Pulmonary artery endothelial cell (primary cell): ENCODE measurements around the gene SERTAD1. TPM values are rescaled to one million over a fixed set of nuclear protein-coding genes. Genes with fewer than 3 reads are reported as not detected.
"Not testable (repeated sequence)": the region's sequence is repeated elsewhere in the genome, so short reads cannot be mapped to it uniquely, and the experiment has no call there.

Source experiments
- DNase-seq: peaks from one replicate; pipeline ENCODE4 v3.0.0-alpha.2; 2011; ENCODE audit warnings: low read depth, low spot score
- total RNA-seq: library from RNA; depleted of rRNA; stranded (reverse); fragments of >200 nt; gene quantifications from 2 replicates; pipeline ENCODE4 v1.2.3, GENCODE V29; 2014

The SERTAD1 gene
- total RNA-seq, 1 donor from 2014 or later, result 18.8 TPM

- DNase-seq, result no peak
Measured at GRCh38 chr19:40452016-40452415, 26.2 kb upstream of the SERTAD1 start.

- DNase-seq, result no peak
Measured at GRCh38 chr19:40450664-40451063, 24.9 kb upstream of the SERTAD1 start.

GRCh38 chr19:40449506-40449905 is 23.7 kb upstream of the SERTAD1 start:
- DNase-seq, result no peak

GRCh38 chr19:40446263-40446784 is 20.5 kb upstream of the SERTAD1 start:
- no peak for DNase-seq

- DNase-seq, result no peak
Measured at GRCh38 chr19:40445780-40446262, 20.0 kb upstream of the SERTAD1 start.

GRCh38 chr19:40444825-40445312 is 19.1 kb upstream of the SERTAD1 start:
- no peak for DNase-seq

- peak; percentile 82 for DNase-seq
Measured at GRCh38 chr19:40444000-40444824, 18.4 kb upstream of the SERTAD1 start, which contains the start of gene SERTAD3. Gene SERTAD3, minus strand, starts transcription at chr19:40444335. Its CDS starts 2,255 bp downstream, at chr19:40442080.

GRCh38 chr19:40443131-40443999 is 17.6 kb upstream of the SERTAD1 start:
- peak; percentile 98 for DNase-seq

GRCh38 chr19:40442328-40443130 is 16.7 kb upstream of the SERTAD1 start:
- no peak for DNase-seq

- DNase-seq, result no peak
Measured at GRCh38 chr19:40441719-40442253, 16.0 kb upstream of the SERTAD1 start.

GRCh38 chr19:40438284-40438683 is 12.5 kb upstream of the SERTAD1 start:
- no peak for DNase-seq

- peak; percentile 67 for DNase-seq
Measured at GRCh38 chr19:40433391-40434216, 7.8 kb upstream of the SERTAD1 start.

GRCh38 chr19:40432760-40433159 is 7.0 kb upstream of the SERTAD1 start:
- DNase-seq, result not testable (repeated sequence)

GRCh38 chr19:40431698-40432097 is 5.9 kb upstream of the SERTAD1 start:
- DNase-seq, result no peak

GRCh38 chr19:40430242-40430641 is 4.5 kb upstream of the SERTAD1 start:
- not testable (repeated sequence) for DNase-seq

- DNase-seq, result not testable (repeated sequence)
Measured at GRCh38 chr19:40428197-40428596, 2.4 kb upstream of the SERTAD1 start.

GRCh38 chr19:40424637-40425449 is 949 bp downstream of the SERTAD1 start:
- DNase-seq, result no peak

- no peak for DNase-seq
Measured at GRCh38 chr19:40423938-40424337, 1.9 kb downstream of the SERTAD1 start.
